HG03378 (cell line): ENCODE measurements around the gene NDUFA12.

Experiments used
- ATAC-seq: cut with Tn5 transposase; IDR thresholded peaks from one replicate; pipeline ENCODE4 v1.9.1; 2021; ENCODE audit warnings: mild to moderate bottlenecking, moderate library complexity; ENCODE audit not compliant: unreplicated experiment

NDUFA12 gene

DNA sequence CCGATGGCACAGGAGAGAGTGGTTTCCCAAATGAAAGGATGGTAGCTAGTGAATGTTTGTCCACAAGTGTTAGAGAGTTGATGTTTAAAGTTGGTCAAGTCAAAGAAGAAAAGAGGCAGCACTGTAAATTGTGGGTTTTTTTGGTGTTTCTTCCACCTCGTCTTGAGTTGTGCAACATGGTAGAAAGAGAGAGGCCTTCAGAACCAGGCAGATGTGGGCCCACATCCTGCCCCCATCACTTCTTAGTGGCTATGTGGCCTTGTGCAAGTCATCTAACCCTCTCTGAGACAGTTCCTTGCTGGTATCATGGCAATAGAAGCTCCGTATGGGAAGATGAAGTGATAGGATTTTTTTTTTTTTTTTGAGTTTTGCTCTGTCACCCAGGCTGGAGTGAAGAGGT lies 60.8 kb downstream of the NDUFA12 start:
- ATAC-seq: no peak

- ATAC-seq: peak; percentile 69
These were observed 62.0 kb downstream of the NDUFA12 start for GRCh38 chr12:94941440-94941862.

DNA sequence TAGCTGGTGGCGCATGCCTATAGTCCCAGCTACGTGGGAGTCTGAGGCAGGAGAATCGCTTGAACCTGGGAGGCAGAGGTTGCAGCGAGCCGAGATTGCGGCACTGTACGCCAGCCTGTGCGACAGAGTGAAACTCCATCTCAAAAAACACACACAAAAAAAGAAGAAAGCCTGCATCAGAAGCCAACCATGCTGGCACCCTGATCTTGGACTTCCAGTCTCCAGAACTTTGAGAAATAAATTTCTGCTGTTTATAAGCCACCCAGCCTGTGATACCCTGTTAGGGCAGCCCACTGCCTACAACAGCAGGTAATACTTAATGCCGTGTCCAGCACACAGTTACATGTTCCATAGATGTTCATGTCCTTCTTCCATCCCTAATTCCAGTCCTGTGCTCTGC lies 62.7 kb downstream of the NDUFA12 start:
- ATAC-seq: no peak

DNA sequence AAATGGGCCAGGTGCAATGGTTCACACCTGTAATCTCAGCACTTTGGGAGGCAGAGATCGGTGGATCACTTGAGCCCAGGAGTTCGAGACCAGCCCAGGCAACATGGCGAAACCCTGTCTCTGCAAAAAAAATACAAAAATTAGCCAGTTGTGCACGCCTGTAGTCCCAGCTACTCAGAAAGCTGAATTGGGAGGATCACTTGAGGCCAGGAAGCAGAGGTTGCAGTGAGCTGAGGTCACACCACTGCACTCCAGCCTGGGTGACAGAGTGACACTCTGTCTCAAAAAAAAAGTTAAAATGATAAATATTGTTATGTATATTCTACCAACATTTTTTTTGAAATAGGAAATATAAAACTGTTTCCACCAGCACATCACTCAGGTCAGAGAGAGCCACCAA lies 64.9 kb downstream of the NDUFA12 start:
- ATAC-seq: no peak

- ATAC-seq: no peak
These were observed 72.7 kb downstream of the NDUFA12 start for GRCh38 chr12:94930772-94931171.

DNA sequence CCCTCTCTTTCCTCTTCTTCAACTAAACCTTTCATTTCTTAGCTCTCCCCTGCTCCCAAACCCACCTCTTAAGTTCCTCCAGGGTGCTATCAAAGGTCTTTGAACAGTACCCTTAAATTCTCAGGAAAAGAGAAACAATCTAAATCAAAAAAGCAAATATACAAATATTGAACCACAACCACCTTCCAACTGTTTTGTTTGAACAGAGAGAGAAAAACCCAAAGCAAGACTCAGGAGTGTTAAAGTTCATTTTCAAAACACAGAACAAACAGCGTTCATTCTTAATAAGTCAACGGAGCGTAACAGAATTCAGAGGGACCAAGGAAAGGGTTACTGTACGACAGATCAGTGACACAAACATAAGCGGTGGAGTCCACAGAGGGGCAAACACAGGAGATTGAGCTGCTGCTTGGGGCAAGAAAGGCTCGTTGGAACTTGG lies 73.3 kb downstream of the NDUFA12 start:
- ATAC-seq: no peak

DNA sequence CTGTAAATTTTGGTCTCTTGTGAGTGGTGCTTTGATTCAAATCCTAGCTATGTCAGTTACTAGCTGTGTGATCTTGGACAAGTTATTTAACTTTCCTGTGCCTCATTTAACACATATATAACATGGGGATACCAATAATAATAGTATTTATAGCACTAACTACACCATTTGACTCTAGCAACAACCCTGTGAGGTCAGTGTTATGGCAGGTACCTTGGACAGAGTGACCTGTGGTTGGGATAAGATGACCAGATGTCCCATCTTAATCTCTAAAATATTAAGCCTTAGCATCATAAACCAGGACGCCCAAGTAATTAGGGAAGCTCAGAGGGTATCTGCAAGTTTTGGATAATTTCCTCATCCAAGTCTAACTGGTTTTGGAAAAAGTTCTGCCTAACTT lies 73.7 kb downstream of the NDUFA12 start:
- no peak for ATAC-seq

DNA sequence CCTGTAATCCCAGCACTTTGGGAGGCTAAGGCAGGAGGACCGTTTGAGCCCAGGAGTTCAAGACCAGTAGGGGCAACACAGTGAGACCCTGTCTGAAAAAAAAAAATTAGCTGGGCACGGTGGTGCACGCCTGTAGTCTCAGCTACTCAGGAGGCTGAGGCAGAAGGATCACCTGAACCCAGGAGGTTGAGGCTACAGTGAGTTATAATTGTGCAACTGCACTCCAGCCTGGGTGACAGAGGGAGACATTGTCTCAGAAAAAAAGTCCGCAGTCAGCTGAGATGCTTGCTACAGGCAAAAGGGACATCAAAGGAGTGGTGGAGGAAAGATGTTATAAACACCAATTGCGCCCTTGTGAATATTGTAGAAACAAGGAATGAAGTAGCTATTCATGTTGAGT lies 77.8 kb downstream of the NDUFA12 start:
- no peak for ATAC-seq

DNA sequence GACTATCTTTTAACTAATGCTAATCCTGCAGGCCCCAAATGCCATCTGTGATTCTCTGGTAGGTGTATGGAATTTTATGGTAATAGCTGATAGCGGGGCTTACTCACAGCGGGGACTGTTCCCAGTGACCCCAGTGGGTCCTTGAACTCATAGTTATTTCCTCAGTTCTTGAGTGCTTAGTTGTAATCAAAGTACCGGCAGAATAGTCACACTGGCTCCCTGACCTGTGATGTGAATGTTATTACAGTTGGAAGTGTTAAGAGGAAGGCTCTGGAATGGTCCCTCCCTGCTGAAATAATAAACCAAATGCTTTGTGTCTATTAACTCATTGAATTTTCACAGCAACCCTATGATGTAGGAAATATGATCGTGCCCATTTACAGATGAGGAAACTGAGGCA lies 78.3 kb downstream of the NDUFA12 start:
- no peak for ATAC-seq

DNA sequence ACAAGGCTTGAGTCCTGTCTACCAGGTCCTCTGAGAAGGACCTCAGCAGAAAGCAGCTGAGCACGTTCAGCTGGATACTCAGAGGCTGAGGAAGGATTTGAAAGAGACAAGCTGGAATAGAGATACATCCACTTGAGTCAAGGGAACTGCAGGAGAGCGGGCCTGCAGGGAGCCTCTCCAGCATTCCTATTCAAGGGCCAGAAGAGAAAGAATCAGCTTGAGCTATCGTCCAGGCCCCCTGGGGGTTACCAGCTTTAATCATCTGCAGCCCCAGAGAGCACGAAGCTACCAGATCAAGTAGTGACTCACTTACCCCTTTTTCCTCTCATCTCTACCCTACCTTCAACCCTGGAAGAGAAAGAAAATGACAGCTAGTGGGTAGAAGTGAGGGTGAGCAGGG lies 80.9 kb downstream of the NDUFA12 start:
- no peak for ATAC-seq
